ENCODE data around the gene LRP1B.

GRCh38 chr2:140491876-140492275 is 1638.9 kb downstream of the LRP1B start:
- TF ChIP-seq, protein P1, sequence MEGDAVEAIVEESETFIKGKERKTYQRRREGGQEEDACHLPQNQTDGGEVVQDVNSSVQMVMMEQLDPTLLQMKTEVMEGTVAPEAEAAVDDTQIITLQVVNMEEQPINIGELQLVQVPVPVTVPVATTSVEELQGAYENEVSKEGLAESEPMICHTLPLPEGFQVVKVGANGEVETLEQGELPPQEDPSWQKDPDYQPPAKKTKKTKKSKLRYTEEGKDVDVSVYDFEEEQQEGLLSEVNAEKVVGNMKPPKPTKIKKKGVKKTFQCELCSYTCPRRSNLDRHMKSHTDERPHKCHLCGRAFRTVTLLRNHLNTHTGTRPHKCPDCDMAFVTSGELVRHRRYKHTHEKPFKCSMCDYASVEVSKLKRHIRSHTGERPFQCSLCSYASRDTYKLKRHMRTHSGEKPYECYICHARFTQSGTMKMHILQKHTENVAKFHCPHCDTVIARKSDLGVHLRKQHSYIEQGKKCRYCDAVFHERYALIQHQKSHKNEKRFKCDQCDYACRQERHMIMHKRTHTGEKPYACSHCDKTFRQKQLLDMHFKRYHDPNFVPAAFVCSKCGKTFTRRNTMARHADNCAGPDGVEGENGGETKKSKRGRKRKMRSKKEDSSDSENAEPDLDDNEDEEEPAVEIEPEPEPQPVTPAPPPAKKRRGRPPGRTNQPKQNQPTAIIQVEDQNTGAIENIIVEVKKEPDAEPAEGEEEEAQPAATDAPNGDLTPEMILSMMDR (conservative IDR thresholded peaks at IDR 0.05; ENCODE audit: low read length), result no peak
- TF ChIP-seq EZH2phosphoT487 (IDR thresholded peaks at IDR 0.05; ENCODE audit: borderline replicate concordance), result no peak
